ENCODE results near the gene ADCY2. TPM values are rescaled to one million over a fixed set of nuclear protein-coding genes. Genes with fewer than 3 reads are reported as not detected.

The ADCY2 gene
- total RNA-seq, 4 donors from 2014 or later, result 0.19 to 2.7 (median 0.59) TPM; not detected in 1

GRCh38 chr5:7391215-7391614, 4.7 kb upstream of the ADCY2 start:
- Histone ChIP-seq H3K4me1 (peaks cover 0 to 11% (median under 1%) of the 10 kb centered on the region in 3 donors), H3K9me3 (no peaks in the 10 kb centered on the region), H3K27me3 (peaks cover 0 to 24% (median 0%) of the 10 kb centered on the region in 4 donors), H3K36me3 (no peaks in the 10 kb centered on the region), H3K27ac (no peak overlapping the region), H3K4me3 (no peak overlapping the region)
- intact Hi-C loops (cut with DNase I), result no loop called here
- 55 to 58% methylated on average over 9 of the region's 9 CpGs for WGBS, 2 donors
- DNase-seq, result no peak
- TF ChIP-seq, protein P1, sequence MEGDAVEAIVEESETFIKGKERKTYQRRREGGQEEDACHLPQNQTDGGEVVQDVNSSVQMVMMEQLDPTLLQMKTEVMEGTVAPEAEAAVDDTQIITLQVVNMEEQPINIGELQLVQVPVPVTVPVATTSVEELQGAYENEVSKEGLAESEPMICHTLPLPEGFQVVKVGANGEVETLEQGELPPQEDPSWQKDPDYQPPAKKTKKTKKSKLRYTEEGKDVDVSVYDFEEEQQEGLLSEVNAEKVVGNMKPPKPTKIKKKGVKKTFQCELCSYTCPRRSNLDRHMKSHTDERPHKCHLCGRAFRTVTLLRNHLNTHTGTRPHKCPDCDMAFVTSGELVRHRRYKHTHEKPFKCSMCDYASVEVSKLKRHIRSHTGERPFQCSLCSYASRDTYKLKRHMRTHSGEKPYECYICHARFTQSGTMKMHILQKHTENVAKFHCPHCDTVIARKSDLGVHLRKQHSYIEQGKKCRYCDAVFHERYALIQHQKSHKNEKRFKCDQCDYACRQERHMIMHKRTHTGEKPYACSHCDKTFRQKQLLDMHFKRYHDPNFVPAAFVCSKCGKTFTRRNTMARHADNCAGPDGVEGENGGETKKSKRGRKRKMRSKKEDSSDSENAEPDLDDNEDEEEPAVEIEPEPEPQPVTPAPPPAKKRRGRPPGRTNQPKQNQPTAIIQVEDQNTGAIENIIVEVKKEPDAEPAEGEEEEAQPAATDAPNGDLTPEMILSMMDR (IDR thresholded peaks at IDR 0.05), result peak in 1 of 6 experiments; percentile 28
- TF ChIP-seq POLR2A (IDR thresholded peaks at IDR 0.05), result no peak

- WGBS, 2 donors, result 69 to 72% methylated on average over 11 to 12 of the region's 15 CpGs
- H3K36me3 ChIP-seq, result no peaks in the 10 kb centered on the region
- H3K27me3 ChIP-seq, result peaks cover 0 to 32% (median 5%) of the 10 kb centered on the region in 4 donors
- intact Hi-C loops (cut with DNase I), result no loop called here
- no peak for TF ChIP-seq POLR2A (IDR thresholded peaks at IDR 0.05)
- TF ChIP-seq, protein P1 (IDR thresholded peaks at IDR 0.05), result peak in 5 of 6 experiments; percentile 17 to 49 (median 40)
- H3K4me3 ChIP-seq, result no peak overlapping the region
- DNase-seq, result no peak
- H3K4me1 ChIP-seq, result peaks cover 0 to 19% (median 6%) of the 10 kb centered on the region in 3 donors
- no peaks in the 10 kb centered on the region for H3K9me3 ChIP-seq
- no peak overlapping the region for H3K27ac ChIP-seq
Measured at GRCh38 chr5:7391814-7392692, 3.9 kb upstream of the ADCY2 start.

DNA sequence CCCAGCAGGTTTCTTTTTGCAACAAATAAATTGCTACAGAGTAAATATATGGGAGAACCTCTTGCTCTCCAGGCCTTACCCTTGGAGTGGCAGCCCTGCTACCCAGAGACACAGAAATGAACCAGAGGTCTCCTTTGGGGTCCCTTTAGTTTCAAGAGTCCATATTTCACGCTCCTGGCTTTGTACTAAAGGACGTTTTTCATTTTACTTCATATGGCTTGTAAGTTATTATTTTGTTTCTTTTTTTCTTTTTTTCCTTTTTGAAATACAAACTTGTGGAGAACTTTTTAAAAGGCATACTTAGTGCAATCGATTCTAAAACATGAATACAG, 3.3 kb upstream of the ADCY2 start:
- Histone ChIP-seq H3K9me3 (no peaks in the 10 kb centered on the region), H3K4me1 (peaks cover 0 to 21% (median 6%) of the 10 kb centered on the region in 3 donors), H3K4me3 (no peak overlapping the region), H3K36me3 (no peaks in the 10 kb centered on the region), H3K27me3 (peaks cover 0 to 38% (median 5%) of the 10 kb centered on the region in 4 donors), H3K27ac (no peak overlapping the region)
- DNase-seq, result no peak
- 68 to 87% methylated on average over 3 of the region's 3 CpGs for WGBS, 2 donors
- intact Hi-C loops (cut with DNase I), result no loop called here
- TF ChIP-seq POLR2A (IDR thresholded peaks at IDR 0.05), result no peak
- TF ChIP-seq, protein P1 (IDR thresholded peaks at IDR 0.05), result no peak

- H3K27ac ChIP-seq, result peak overlapping the region in 1 of 4 donors; percentile 61
- no peak for DNase-seq
- H3K9me3 ChIP-seq, result no peaks in the 10 kb centered on the region
- TF ChIP-seq, protein P1 (IDR thresholded peaks at IDR 0.05), result no peak
- TF ChIP-seq POLR2A (IDR thresholded peaks at IDR 0.05), result no peak
- no peaks in the 10 kb centered on the region for H3K36me3 ChIP-seq
- H3K4me1 ChIP-seq, result peaks cover 0 to 21% (median 6%) of the 10 kb centered on the region in 3 donors
- no peak overlapping the region for H3K4me3 ChIP-seq
- intact Hi-C loops (cut with DNase I), result no loop called here
- WGBS, 2 donors, result 74 to 75% methylated on average over 2 of the region's 14 CpGs
- H3K27me3 ChIP-seq, result peaks cover 0 to 52% (median 5%) of the 10 kb centered on the region in 4 donors
Measured at GRCh38 chr5:7393921-7394799, 1.8 kb upstream of the ADCY2 start.

All from esophagus squamous epithelium (tissue), 5 donors.